Neuron (in vitro differentiated cells): ENCODE data around the gene MS4A10.

Experiments
- H2AFZ ChIP-seq: one replicate; pipeline ENCODE4 v1.6.1; 2013; ENCODE audit warnings: low read depth, mild to moderate bottlenecking, inconsistent platforms, low read length, moderate library complexity
- H3K27me3 ChIP-seq: one replicate; pipeline ENCODE4 v1.6.1; 2013; ENCODE audit warnings: low read length; ENCODE audit not compliant: insufficient read depth
- H3K36me3 ChIP-seq: one replicate; pipeline ENCODE4 v1.6.1; 2013; ENCODE audit warnings: low read length; ENCODE audit not compliant: insufficient read depth
- H3K4me1 ChIP-seq: one replicate; pipeline ENCODE4 v1.6.1; 2013; ENCODE audit warnings: low read length; ENCODE audit not compliant: insufficient read depth
- H3K4me3 ChIP-seq: 2 replicates; pipeline ENCODE4 v1.5.1; 2013; ENCODE audit warnings: mild to moderate bottlenecking, low read length, moderate library complexity
- H3K9me3 ChIP-seq: one replicate; pipeline ENCODE4 v1.6.1; 2013; ENCODE audit warnings: low read length

MS4A10 gene

DNA sequence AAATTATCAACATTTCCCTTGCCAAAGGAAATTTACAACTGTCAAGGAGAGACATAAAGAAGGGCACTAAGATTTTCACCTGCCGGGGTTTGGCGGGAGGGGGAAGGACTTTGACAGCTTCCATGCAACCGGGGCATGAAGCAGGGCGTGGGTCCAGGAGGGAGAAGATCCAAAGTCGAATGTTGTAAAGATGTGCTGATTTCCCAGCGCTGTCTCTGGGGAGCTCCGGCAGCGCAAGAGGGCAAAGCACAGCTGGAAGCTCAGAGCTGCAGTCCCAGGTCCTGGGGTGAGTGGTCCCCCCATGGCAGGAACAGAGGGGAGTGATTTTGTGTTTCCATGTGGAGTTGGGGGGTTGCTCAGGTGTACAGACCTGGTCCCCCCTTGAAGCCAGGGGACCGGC is at the start of gene MS4A10:
Gene MS4A10, plus strand, starts transcription at position 198 of the 400 bp plus-strand sequence. CDS start 5,003 bp downstream, outside the sequence.
- H2AFZ ChIP-seq: no peak within 1 kb of the TSS
- H3K27me3 ChIP-seq: no peaks in the 10 kb centered on the region
- H3K4me1 ChIP-seq: peaks cover 12% of the 10 kb centered on the region
- H3K4me3 ChIP-seq: no peak within 1 kb of the TSS
- no peaks in the 10 kb centered on the region for H3K36me3 ChIP-seq
- no peaks in the 10 kb centered on the region for H3K9me3 ChIP-seq

DNA sequence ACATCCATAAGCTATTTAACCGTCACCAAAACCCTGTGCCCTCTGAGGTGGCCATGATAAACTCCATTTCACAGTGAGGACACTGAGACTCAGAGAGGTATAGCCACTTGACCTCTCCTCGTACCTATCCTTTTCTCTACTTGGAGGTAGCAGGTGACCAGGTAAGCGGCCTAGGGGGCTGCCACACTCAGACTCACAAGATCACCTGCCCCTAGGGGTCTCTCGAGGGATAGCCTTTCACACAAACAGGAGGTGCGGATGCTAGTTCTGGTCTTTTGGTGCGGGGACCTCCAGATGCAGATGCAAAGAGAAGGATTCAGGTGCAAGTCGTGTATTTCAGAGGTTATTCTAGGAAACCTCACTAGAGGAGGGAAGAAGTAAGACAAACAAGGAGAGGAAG is 46.0 kb upstream of the MS4A10 start:
- Histone ChIP-seq H3K9me3 (peaks cover 3% of the 10 kb centered on the region), H2AFZ (no peak overlapping the region), H3K4me1 (no peaks in the 10 kb centered on the region), H3K27me3 (peaks cover 3% of the 10 kb centered on the region), H3K4me3 (no peak overlapping the region), H3K36me3 (no peaks in the 10 kb centered on the region)

DNA sequence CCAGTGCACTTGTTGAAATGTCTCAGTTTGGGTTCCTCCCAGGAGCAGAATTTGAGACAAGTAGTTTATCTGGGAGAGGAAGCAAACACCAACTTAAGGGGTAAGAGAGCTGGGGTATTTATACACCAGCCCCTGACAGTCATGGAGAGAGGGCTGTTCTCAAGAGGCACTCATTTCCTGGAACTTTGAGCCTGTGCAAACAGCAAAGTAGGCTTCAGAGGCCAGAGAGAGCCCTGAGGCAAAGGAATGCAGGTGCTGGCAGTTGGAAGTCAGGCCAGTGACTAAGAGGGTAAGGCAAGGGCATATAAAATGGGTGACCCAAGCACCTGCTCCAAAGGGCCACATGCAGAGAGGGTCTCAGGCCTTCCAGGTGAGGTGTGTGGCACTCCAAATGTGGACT is 44.6 kb upstream of the MS4A10 start:
- Histone ChIP-seq H3K4me1 (no peaks in the 10 kb centered on the region), H3K4me3 (no peak overlapping the region), H3K9me3 (peaks cover 3% of the 10 kb centered on the region), H3K36me3 (no peaks in the 10 kb centered on the region), H3K27me3 (peaks cover 3% of the 10 kb centered on the region), H2AFZ (no peak overlapping the region)

DNA sequence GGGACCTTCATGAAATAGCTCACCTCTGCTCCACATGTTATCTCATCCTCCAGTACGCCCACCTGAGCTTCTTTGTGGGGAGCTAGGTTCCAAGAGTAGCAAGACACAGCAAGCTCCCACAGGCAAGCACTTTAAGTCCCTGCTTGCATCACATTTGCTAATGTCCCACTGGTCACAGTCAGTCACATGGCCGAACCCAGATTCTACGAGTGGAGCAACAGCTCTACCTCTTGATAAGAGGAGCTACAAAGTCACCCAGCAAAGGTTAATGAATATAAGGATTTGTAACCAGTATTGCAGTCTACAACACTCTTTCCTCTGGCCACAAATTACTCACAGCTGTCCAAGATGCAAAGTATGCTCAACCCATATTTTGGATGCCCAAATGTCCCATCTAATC is 43.7 kb upstream of the MS4A10 start:
- H3K36me3 ChIP-seq: no peaks in the 10 kb centered on the region
- H3K27me3 ChIP-seq: peaks cover 3% of the 10 kb centered on the region
- peaks cover 3% of the 10 kb centered on the region for H3K9me3 ChIP-seq
- H3K4me3 ChIP-seq: no peak overlapping the region
- H2AFZ ChIP-seq: no peak overlapping the region
- H3K4me1 ChIP-seq: no peaks in the 10 kb centered on the region

DNA sequence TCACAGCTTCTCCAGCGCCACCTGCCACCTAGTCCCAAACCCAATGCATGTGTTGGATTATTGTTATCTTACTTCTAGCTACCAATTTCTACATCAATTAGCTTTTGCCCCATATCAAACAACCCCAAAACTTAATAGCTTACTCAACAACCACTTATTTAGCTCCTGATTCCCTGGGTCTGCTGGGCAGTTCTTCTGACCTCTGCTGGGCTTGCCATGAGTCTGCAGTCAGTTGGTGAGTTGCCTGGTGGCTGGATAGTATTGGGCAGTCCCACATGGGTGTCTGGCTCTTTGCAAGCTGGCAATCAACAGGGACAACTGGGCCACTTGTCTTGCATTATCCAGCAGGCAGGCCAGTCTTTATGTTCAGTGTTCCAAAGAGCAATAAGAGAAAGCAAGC is 42.1 kb upstream of the MS4A10 start:
- peaks cover 3% of the 10 kb centered on the region for H3K9me3 ChIP-seq
- H3K36me3 ChIP-seq: no peaks in the 10 kb centered on the region
- no peaks in the 10 kb centered on the region for H3K27me3 ChIP-seq
- H3K4me1 ChIP-seq: no peaks in the 10 kb centered on the region
- H2AFZ ChIP-seq: no peak overlapping the region
- no peak overlapping the region for H3K4me3 ChIP-seq

DNA sequence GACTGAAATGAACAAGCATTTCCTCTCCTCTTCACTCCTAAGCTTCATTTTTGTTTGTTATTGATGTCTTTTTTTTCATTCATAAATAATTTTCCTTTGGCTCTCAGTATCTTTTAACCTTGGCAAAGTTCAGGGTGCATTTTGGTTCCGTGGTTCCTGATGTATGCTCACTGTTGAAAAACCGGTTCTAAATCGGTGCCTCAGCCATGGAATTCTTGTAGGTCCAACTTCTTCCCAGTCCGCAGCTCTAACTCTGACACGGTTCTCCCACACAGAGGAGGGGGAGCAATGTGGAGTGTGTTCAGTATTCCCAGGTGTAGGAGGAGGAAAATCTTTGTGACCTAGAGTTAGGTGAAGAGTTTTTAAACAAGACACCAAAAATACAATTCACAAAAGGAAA is 41.0 kb upstream of the MS4A10 start:
- Histone ChIP-seq H3K9me3 (peaks cover 3% of the 10 kb centered on the region), H3K36me3 (no peaks in the 10 kb centered on the region), H2AFZ (no peak overlapping the region), H3K4me3 (no peak overlapping the region), H3K27me3 (no peaks in the 10 kb centered on the region), H3K4me1 (no peaks in the 10 kb centered on the region)

DNA sequence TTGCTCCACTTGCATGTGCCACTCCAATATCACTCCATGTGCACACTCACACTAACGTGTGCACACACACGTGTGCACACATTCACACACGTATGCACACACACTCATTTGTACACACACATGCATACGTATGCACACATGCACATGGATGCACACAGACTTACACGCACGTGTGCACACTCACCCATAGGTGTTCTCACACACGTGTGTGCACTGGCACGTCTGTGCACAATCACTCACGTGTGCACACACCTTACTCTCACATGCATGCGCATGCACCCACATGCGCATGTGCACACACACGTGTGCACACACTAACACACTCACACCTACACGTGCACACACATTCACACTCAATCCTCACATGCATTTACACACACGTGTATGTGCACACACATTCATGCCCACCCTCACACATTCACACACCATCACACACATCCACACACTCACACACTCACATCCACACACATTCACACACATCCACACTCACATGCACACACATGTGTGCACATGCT is 37.7 kb upstream of the MS4A10 start:
- Histone ChIP-seq H2AFZ (no peak overlapping the region), H3K4me1 (no peaks in the 10 kb centered on the region), H3K9me3 (no peaks in the 10 kb centered on the region), H3K36me3 (no peaks in the 10 kb centered on the region), H3K4me3 (no peak overlapping the region), H3K27me3 (no peaks in the 10 kb centered on the region)

DNA sequence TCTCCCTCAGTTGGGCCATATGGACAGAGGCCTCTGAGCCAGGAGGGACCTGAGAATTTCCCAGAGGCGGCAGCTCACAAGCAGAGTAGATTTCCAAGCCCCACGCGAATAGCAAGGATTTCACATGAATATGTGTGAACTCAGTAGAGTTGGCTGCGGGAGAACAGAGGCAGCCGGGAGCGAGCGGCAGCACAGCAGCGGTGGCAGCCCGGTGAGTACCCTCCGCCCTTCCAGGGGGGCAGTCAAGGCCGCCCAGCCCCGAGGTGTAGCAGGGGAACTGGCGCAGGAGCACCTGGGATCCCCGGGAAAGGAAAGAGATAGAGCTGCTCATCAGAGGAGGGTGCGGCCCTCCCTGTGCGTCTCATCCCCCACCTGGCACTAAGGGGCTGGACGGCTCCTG is 36.9 kb upstream of the MS4A10 start:
- H2AFZ ChIP-seq: no peak overlapping the region
- no peaks in the 10 kb centered on the region for H3K9me3 ChIP-seq
- no peaks in the 10 kb centered on the region for H3K4me1 ChIP-seq
- H3K4me3 ChIP-seq: no peak overlapping the region
- H3K27me3 ChIP-seq: no peaks in the 10 kb centered on the region
- H3K36me3 ChIP-seq: no peaks in the 10 kb centered on the region

DNA sequence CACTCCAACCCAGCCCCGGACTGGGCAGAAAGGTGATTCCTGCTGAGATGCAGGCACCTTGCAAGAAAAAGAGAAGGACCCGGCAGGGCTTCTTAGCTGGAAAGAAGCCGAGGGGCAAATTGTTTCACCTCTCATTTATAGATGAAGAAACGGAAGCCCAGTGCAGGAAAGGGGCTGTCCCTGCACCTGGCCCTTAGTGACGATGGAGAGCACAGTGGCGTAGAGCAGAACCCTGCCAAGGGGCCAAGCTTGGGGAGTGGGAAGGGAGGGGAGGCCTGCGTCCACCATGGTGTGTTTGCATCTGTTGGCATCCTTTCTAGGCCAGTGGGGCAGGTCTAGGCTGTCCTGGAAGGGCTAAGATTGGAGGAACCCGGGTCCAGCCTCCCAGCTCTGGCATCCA is 36.3 kb upstream of the MS4A10 start:
- H3K9me3 ChIP-seq: no peaks in the 10 kb centered on the region
- no peaks in the 10 kb centered on the region for H3K36me3 ChIP-seq
- no peak overlapping the region for H2AFZ ChIP-seq
- H3K4me1 ChIP-seq: no peaks in the 10 kb centered on the region
- no peaks in the 10 kb centered on the region for H3K27me3 ChIP-seq
- H3K4me3 ChIP-seq: no peak overlapping the region

DNA sequence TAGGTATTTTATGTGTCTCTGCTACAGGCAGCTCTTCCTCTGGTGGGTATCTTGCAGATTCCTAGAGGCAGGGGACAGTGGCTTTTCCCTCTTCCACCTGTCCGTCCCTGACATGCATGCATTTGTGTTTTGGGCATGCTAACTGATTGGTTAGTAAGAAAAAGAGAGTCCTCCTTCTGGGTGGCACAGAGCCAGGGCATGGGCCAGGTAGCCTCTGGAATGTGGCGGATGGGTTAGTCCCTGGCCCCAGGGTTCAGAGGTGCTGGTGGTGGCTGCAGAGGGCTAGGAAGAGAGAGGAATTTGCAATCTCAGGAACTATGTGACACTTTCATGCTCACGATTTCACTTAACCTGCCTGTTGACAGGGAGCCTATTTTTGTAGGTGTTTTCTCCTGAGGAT is 34.2 kb upstream of the MS4A10 start:
- no peaks in the 10 kb centered on the region for H3K36me3 ChIP-seq
- H3K4me1 ChIP-seq: no peaks in the 10 kb centered on the region
- H3K4me3 ChIP-seq: no peak overlapping the region
- H3K9me3 ChIP-seq: no peaks in the 10 kb centered on the region
- no peak overlapping the region for H2AFZ ChIP-seq
- no peaks in the 10 kb centered on the region for H3K27me3 ChIP-seq

DNA sequence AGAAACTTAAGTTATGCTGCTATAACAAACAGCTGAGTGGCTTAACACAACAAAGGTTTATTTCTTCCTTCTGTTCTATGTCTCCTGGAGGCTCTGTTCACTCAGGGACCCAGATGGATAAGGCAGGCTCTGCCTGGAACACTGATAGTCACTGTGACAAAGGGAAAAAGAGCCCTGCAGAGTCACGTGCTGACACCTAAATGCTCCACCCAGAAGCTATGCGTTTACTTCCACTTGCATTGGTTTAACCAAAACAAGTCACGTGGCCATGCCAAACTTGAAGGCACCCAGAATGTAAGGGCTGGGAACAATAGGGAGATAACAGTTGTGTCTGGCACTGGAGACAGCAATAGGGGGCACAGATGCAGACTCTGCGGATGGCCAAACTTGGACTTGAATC is 31.8 kb upstream of the MS4A10 start:
- H3K36me3 ChIP-seq: no peaks in the 10 kb centered on the region
- no peaks in the 10 kb centered on the region for H3K4me1 ChIP-seq
- no peak overlapping the region for H2AFZ ChIP-seq
- H3K9me3 ChIP-seq: no peaks in the 10 kb centered on the region
- H3K4me3 ChIP-seq: no peak overlapping the region
- H3K27me3 ChIP-seq: no peaks in the 10 kb centered on the region

DNA sequence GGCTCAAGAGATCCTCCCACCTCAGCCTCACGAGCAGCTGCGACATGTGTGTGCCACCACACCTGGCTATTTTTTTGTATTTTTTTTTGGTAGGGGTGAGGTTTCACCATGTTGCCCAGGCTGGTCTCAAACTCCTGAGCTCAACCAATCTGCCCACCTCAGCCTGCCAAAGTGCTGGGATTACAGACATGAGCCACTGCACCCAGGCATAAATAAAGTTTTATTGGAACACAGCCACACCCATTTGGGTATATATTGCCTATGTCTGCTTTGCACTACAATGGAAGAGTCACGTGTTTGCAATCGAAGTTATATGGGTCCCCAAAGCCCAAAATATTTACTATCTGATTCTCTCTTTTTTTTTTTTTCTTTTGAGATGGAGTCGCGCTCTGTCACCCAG is 30.2 kb upstream of the MS4A10 start:
- Histone ChIP-seq H3K4me1 (no peaks in the 10 kb centered on the region), H3K36me3 (no peaks in the 10 kb centered on the region), H3K27me3 (no peaks in the 10 kb centered on the region), H3K9me3 (no peaks in the 10 kb centered on the region), H2AFZ (no peak overlapping the region), H3K4me3 (no peak overlapping the region)

DNA sequence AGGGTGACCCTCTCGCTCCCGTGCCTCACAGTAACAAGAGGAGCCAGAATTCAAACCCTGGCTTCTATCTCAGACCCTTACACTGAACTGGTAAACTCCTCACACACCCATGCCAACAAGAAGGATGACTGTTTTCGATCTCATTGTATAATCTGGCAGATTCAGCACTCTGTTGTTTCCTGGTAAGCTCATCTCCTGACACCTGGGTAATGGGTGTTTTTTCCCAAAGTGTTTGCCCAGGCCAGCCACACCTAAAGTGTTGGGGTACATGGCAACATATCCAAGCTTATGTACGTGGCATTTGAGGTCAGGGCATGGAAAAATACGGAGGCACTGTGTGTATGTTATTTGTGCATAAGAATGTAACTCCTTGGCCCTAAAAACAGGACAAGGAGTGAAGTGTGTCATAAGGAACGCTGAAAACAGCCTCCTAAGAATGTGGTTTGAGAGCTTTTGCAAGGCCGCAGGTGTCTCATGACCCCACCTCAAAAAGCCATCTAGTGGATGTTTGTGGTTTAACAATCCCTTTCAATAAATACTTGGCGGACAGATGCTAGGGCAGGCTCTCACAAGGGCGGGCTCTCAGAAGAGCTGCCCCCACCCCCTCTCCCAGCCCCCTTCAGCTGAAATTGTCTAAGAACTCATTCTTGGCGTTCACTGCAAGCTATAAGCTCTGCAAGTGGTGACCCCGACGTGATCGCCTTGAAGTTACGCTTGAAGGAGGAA is 28.7 kb upstream of the MS4A10 start, which contains the start of gene MS4A15:
Gene MS4A15, plus strand, starts transcription at position 561 of the 726 bp plus-strand sequence. CDS start 6,867 bp downstream, outside the sequence.
- H2AFZ ChIP-seq: no peak within 1 kb of the TSS
- H3K4me3 ChIP-seq: no peak within 1 kb of the TSS
- H3K27me3 ChIP-seq: no peaks in the 10 kb centered on the region
- no peaks in the 10 kb centered on the region for H3K4me1 ChIP-seq
- H3K36me3 ChIP-seq: no peaks in the 10 kb centered on the region
- H3K9me3 ChIP-seq: no peaks in the 10 kb centered on the region
